LNCAP (cell line): ENCODE measurements around the gene CAPN15.

Experiments
- CTCF ChIP-seq: fragments of 450-650 bp; IDR thresholded peaks from 2 replicates; pipeline ENCODE4 v1.5.1; 2017; ENCODE audit warnings: mild to moderate bottlenecking

The CAPN15 gene

GRCh38 chr16:540645-541340, 13.3 kb downstream of the CAPN15 start:
- TF ChIP-seq CTCF: no peak

DNA sequence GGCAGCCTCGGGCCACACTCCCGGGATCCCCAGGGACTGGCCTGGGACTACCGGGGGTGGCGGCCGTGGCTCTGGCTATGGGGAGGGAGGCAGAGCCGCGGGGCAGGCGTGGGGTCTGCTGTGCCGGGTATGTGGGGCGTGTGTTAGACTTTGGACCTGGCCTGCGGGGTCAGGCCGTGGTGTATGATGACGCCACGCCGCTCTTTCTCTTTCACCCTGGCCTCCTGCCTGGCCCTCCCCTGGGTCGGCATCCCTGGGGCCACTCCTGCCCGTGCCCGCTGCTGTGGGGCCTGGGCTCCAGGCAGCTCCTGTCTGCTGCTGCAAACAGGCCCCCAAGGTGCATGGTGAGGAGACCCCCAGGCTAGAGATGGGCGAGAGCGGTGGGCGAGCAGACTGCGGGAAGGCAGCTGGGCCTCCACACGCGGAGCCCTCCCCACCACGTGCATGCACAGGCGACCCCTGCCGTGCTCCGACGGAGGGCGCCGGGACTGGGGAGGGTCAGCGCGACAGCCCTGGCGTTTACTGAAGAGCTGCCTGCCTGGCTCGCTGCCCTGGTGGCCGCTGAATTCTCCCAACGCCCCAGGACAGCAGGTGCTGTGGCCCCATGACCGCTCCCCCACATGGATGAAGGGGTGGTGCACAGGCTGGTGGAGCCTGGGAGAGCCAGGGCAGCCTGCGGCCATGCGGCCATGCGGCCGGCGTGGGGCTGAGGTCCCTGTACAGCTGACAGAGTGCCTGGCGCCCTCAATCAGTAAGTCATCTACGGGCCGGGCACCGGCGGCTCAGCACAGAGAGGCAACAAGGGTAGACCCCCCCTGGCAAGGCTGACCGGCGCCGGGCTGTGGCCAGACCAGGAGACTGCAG, 16.0 kb downstream of the CAPN15 start:
- no peak for TF ChIP-seq CTCF

GRCh38 chr16:544517-544916, 17.0 kb downstream of the CAPN15 start:
- TF ChIP-seq CTCF: no peak

DNA sequence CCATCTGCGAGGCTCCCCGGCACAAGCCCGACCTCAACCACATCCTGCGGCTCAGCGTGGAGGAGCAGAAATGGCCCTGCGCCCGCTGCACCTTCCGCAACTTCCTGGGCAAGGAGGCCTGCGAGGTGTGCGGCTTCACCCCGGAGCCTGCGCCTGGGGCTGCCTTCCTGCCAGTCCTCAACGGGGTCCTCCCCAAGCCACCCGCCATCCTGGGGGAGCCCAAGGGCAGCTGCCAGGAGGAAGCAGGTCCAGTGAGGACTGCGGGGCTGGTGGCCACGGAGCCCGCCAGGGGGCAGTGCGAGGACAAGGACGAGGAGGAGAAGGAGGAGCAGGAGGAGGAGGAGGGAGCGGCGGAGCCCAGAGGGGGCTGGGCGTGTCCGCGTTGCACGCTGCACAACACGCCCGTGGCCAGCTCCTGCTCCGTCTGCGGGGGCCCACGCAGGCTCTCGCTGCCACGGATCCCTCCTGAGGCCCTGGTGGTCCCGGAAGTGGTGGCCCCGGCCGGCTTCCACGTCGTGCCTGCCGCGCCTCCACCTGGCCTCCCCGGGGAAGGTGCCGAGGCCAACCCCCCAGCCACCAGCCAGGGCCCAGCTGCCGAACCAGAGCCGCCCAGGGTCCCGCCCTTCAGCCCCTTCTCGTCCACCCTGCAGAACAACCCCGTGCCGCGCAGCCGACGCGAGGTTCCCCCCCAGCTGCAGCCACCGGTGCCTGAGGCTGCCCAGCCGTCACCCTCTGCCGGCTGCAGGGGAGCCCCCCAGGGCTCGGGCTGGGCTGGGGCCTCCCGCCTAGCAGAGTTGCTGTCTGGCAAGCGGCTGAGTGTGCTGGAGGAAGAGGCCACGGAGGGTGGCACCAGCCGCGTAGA, 19.6 kb downstream of the CAPN15 start:
- TF ChIP-seq CTCF: peak; percentile 85

GRCh38 chr16:548586-548985, 21.1 kb downstream of the CAPN15 start:
- no peak for TF ChIP-seq CTCF

GRCh38 chr16:549544-550263, 22.2 kb downstream of the CAPN15 start:
- TF ChIP-seq CTCF: peak; percentile 16; the same call in 1 of the 2 replicates

- no peak for TF ChIP-seq CTCF
Measured at GRCh38 chr16:551210-551609, 23.7 kb downstream of the CAPN15 start.
